Sigmoid colon (tissue), 3 donors: Measurements from ENCODE around the gene ARID2.

Experiments
- CTCF ChIP-seq, 4 experiments: fragments of 450-650 bp in 3 of 4; fragments of 200-600 bp in 1 of 4; IDR thresholded peaks; one replicate each; pipeline ENCODE4 v1.5.1; 2016 to 2019; ENCODE audit warnings: antibody characterized with exemption in 4 of 4, mild to moderate bottlenecking in 3 of 4, moderate library complexity in 2 of 4
- POLR2A ChIP-seq, 2 donors: fragments of 450-650 bp; IDR thresholded peaks; one replicate each; pipeline ENCODE4 v1.6.1; 2016; ENCODE audit warnings: antibody characterized with exemption in 2 of 2, mild to moderate bottlenecking in 2 of 2, moderate library complexity in 2 of 2

- TF ChIP-seq CTCF (IDR thresholded peaks at IDR 0.05) (no peak), POLR2A (IDR thresholded peaks at IDR 0.05) (no peak)
Measured at GRCh38 chr12:45688183-45688582, 41.3 kb upstream of the ARID2 start.
